ENCODE results near the gene MLXIP.

DNA sequence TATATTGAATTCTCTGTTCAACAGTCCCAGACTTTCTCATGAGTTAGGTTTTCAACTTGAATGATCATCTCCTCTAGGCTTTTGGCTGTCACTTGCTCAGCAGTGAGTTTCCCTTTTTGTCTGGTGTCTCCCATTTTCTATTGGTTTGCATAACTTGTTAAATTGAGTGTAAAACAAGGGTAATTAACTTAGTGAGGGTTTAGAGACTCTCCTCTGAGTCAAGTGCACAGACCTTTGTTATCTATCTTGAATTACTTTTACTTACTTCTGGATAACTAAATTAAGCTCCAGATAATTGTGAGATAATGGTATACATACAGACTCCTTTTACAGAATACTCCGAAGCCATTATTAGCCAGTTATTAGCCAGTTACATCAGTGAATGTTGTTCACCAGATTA lies 22.0 kb downstream of the MLXIP start:
- TF ChIP-seq, protein P1, sequence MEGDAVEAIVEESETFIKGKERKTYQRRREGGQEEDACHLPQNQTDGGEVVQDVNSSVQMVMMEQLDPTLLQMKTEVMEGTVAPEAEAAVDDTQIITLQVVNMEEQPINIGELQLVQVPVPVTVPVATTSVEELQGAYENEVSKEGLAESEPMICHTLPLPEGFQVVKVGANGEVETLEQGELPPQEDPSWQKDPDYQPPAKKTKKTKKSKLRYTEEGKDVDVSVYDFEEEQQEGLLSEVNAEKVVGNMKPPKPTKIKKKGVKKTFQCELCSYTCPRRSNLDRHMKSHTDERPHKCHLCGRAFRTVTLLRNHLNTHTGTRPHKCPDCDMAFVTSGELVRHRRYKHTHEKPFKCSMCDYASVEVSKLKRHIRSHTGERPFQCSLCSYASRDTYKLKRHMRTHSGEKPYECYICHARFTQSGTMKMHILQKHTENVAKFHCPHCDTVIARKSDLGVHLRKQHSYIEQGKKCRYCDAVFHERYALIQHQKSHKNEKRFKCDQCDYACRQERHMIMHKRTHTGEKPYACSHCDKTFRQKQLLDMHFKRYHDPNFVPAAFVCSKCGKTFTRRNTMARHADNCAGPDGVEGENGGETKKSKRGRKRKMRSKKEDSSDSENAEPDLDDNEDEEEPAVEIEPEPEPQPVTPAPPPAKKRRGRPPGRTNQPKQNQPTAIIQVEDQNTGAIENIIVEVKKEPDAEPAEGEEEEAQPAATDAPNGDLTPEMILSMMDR (IDR thresholded peaks at IDR 0.05; ENCODE audit: insufficient read depth, low read length, poor library complexity, severe bottlenecking), result no peak
- no peak for TF ChIP-seq EZH2phosphoT487 (conservative IDR thresholded peaks at IDR 0.05; ENCODE audit: low read length)
